ENCODE results near the gene PXN. TPM values are rescaled to one million over a fixed set of nuclear protein-coding genes. Genes with fewer than 3 reads are reported as not detected.

PXN gene
- total RNA-seq, 1 donor from 2014 or later: 60.7 TPM

GRCh38 chr12:120225852-120226640 is 39.5 kb downstream of the PXN start:
- DNase-seq (ENCODE audit: extremely low spot score, unreplicated experiment): no peak
- H3K27me3 Mint-ChIP-seq: no peaks in the 10 kb centered on the region
- H3K36me3 Mint-ChIP-seq: peaks cover 5% of the 10 kb centered on the region
- peak overlapping the region; percentile 76 for H3K4me3 Mint-ChIP-seq
- TF ChIP-seq, protein P1, sequence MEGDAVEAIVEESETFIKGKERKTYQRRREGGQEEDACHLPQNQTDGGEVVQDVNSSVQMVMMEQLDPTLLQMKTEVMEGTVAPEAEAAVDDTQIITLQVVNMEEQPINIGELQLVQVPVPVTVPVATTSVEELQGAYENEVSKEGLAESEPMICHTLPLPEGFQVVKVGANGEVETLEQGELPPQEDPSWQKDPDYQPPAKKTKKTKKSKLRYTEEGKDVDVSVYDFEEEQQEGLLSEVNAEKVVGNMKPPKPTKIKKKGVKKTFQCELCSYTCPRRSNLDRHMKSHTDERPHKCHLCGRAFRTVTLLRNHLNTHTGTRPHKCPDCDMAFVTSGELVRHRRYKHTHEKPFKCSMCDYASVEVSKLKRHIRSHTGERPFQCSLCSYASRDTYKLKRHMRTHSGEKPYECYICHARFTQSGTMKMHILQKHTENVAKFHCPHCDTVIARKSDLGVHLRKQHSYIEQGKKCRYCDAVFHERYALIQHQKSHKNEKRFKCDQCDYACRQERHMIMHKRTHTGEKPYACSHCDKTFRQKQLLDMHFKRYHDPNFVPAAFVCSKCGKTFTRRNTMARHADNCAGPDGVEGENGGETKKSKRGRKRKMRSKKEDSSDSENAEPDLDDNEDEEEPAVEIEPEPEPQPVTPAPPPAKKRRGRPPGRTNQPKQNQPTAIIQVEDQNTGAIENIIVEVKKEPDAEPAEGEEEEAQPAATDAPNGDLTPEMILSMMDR (conservative IDR thresholded peaks at IDR 0.05): no peak
- H3K9me3 Mint-ChIP-seq: no peaks in the 10 kb centered on the region
- peaks cover 30% of the 10 kb centered on the region for H3K4me1 Mint-ChIP-seq (ENCODE audit: unreplicated experiment)
- peak overlapping the region; percentile 91 for H3K27ac Mint-ChIP-seq

DNA sequence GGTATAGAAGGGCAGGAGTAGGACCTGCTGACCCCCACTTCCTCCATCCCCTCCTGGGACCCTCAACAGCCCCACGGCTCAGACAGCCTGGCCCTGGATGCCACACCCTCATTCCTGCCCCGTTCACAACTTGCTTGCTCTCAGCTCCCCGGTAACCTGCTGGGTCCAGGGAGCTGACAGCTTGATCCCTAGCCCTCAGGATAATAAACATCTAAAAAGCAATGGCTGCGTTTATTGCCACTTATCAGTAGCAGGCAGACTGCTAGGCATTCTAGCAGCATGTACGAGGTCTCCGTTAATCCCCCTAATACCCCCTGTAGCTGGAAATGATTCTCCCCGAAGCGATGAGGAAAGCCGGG is 40.4 kb downstream of the PXN start:
- Mint-ChIP-seq H3K27ac (peak overlapping the region; percentile 91), H3K9me3 (no peaks in the 10 kb centered on the region), H3K4me3 (peak overlapping the region; percentile 76), H3K4me1 (ENCODE audit: unreplicated experiment) (peaks cover 21% of the 10 kb centered on the region), H3K36me3 (peaks cover 5% of the 10 kb centered on the region), H3K27me3 (no peaks in the 10 kb centered on the region)
- TF ChIP-seq, protein P1 (conservative IDR thresholded peaks at IDR 0.05): no peak
- no peak for DNase-seq (ENCODE audit: extremely low spot score, unreplicated experiment)

- H3K9me3 Mint-ChIP-seq: no peaks in the 10 kb centered on the region
- DNase-seq (ENCODE audit: extremely low spot score, unreplicated experiment): no peak
- peaks cover 18% of the 10 kb centered on the region for H3K4me1 Mint-ChIP-seq (ENCODE audit: unreplicated experiment)
- no peaks in the 10 kb centered on the region for H3K27me3 Mint-ChIP-seq
- peak overlapping the region; percentile 76 for H3K4me3 Mint-ChIP-seq
- peaks cover 5% of the 10 kb centered on the region for H3K36me3 Mint-ChIP-seq
- TF ChIP-seq, protein P1 (conservative IDR thresholded peaks at IDR 0.05): no peak
- H3K27ac Mint-ChIP-seq: peak overlapping the region; percentile 91
These were observed 41.0 kb downstream of the PXN start for GRCh38 chr12:120224304-120225199.

GRCh38 chr12:120223458-120224303 is 41.8 kb downstream of the PXN start:
- Mint-ChIP-seq H3K9me3 (no peaks in the 10 kb centered on the region), H3K27ac (no peak overlapping the region), H3K4me3 (no peak overlapping the region), H3K4me1 (ENCODE audit: unreplicated experiment) (peaks cover 18% of the 10 kb centered on the region), H3K27me3 (no peaks in the 10 kb centered on the region), H3K36me3 (peaks cover 5% of the 10 kb centered on the region)
- DNase-seq (ENCODE audit: extremely low spot score, unreplicated experiment): no peak
- TF ChIP-seq, protein P1 (conservative IDR thresholded peaks at IDR 0.05): no peak

- Mint-ChIP-seq H3K9me3 (no peaks in the 10 kb centered on the region), H3K27me3 (no peaks in the 10 kb centered on the region), H3K4me3 (no peak overlapping the region), H3K4me1 (ENCODE audit: unreplicated experiment) (peaks cover 7% of the 10 kb centered on the region), H3K27ac (peak overlapping the region; percentile 70), H3K36me3 (peaks cover 5% of the 10 kb centered on the region)
- DNase-seq (ENCODE audit: extremely low spot score, unreplicated experiment): no peak
- TF ChIP-seq, protein P1 (conservative IDR thresholded peaks at IDR 0.05): no peak
These were observed 43.2 kb downstream of the PXN start for GRCh38 chr12:120222288-120222832.
